GM12878 (cell line): ENCODE measurements around the gene FNDC3A. TPM values are rescaled to one million over a fixed set of nuclear protein-coding genes. Genes with fewer than 3 reads are reported as not detected.

ENCODE experiments used
- ATAC-seq: fragments of 200-7000 bp; cut with Tn5 transposase; 3 replicates; pipeline ENCODE4 v1.9.1; 2020; ENCODE audit warnings: mild to moderate bottlenecking, moderate library complexity
- BruUV-seq: library from RNA; stranded (reverse); fragments of 400-500 nt; replicated peaks from 2 replicates; lab custom pipeline; 2021; lab: Mats Ljungman, UMichigan
- CTCF ChIA-PET: fragments of 300-600 bp; sonication (Branson Sonifier 250); formaldehyde crosslinking; extraction: SDS; loops from one replicate; lab custom pipeline; 2021; ENCODE audit warnings: inconsistent platforms; lab: Yijun Ruan, JAX
- POLR2A ChIA-PET: fragments of 350-600 bp; formaldehyde crosslinking; extraction: SDS; loops from one replicate; lab custom pipeline; 2021; ENCODE audit warnings: inconsistent platforms; lab: Charles Lee
- RAD21 ChIA-PET: fragments of 300-600 bp; sonication (Branson Sonifier 250); formaldehyde crosslinking; loops from one replicate; lab custom pipeline; 2023; ENCODE audit warnings: antibody characterized with exemption; ENCODE audit not compliant: unreplicated experiment; lab: Charles Lee
- SMC1A ChIA-PET: fragments of 300-600 bp; sonication (Branson Sonifier 250); formaldehyde crosslinking; loops from one replicate; lab custom pipeline; 2023; ENCODE audit not compliant: unreplicated experiment, uncharacterized antibody; lab: Charles Lee
- DNase-seq: peaks from one replicate; pipeline ENCODE4 v3.0.0-alpha.2; 2011; ENCODE audit warnings: low read depth, low spot score
- FAIRE-seq: peaks from 3 replicates; lab custom pipeline; 2011; peaks lifted over from hg19 to GRCh38; lab: Jason Lieb, UNC
- H2AFZ ChIP-seq: 2 replicates; pipeline ENCODE4 v1.6.0; 2011; ENCODE audit warnings: low read depth, low read length, control low read depth; ENCODE audit not compliant: control insufficient read depth
- H3K27ac ChIP-seq: 2 replicates; pipeline ENCODE4 v1.5.1; 2011; ENCODE audit warnings: control low read depth; ENCODE audit not compliant: control insufficient read depth, insufficient read depth
- H3K27me3 ChIP-seq, 2 experiments: replicated peaks in 1 of 2; 2 replicates each; pipeline versions ENCODE4 v1.6.0 to v1.6.1; 2011; ENCODE audit warnings: low read length in 1 of 2; ENCODE audit not compliant: control insufficient read depth in 2 of 2, insufficient read depth in 2 of 2
- H3K36me3 ChIP-seq, 2 experiments: 2 replicates each; pipeline ENCODE4 v1.5.1; 2011; ENCODE audit warnings: low read length in 1 of 2; ENCODE audit not compliant: control insufficient read depth in 2 of 2, insufficient read depth in 2 of 2
- H3K4me1 ChIP-seq: 2 replicates; pipeline ENCODE4 v1.6.1; 2011; ENCODE audit warnings: mild to moderate bottlenecking, low read length, moderate library complexity, mixed read lengths; ENCODE audit not compliant: control insufficient read depth, insufficient read depth
- H3K4me2 ChIP-seq: 2 replicates; pipeline ENCODE4 v1.6.0; 2011; ENCODE audit warnings: control low read depth; ENCODE audit not compliant: control insufficient read depth, insufficient read depth
- H3K4me3 ChIP-seq: fragments of 200-600 bp; sonication (generic); 2 replicates; pipeline ENCODE4 v1.5.1; 2016
- H3K79me2 ChIP-seq: 2 replicates; pipeline ENCODE4 v1.6.0; 2011; ENCODE audit warnings: low read length; ENCODE audit not compliant: control insufficient read depth, insufficient read depth
- H3K9ac ChIP-seq: 2 replicates; pipeline ENCODE4 v1.8.0; 2011; ENCODE audit warnings: low read length, control low read depth, mixed read lengths; ENCODE audit not compliant: control insufficient read depth, insufficient read depth
- H3K9me3 ChIP-seq: replicated peaks from 3 replicates; pipeline ENCODE4 v1.5.1; 2011; ENCODE audit warnings: mild to moderate bottlenecking, low read length; ENCODE audit not compliant: control insufficient read depth, insufficient read depth
- H4K20me1 ChIP-seq: 2 replicates; pipeline ENCODE4 v1.6.0; 2011; ENCODE audit not compliant: control insufficient read depth, insufficient read depth
- BHLHE40 ChIP-seq, 2 experiments: fragments of 450-650 bp in 1 of 2; IDR thresholded peaks; 2 replicates each; pipeline ENCODE4 v1.6.1; 2011 to 2017; ENCODE audit warnings: low read depth in 2 of 2, borderline replicate concordance in 1 of 2, improper control_type of control experiment in 1 of 2, low read length in 1 of 2, mild to moderate bottlenecking in 1 of 2
- CBX5 ChIP-seq: sonication (generic); IDR thresholded peaks from 2 replicates; pipeline ENCODE4 v1.6.1; 2016; ENCODE audit warnings: low read depth, moderate library complexity, mild to moderate bottlenecking, inconsistent platforms
- DPF2 ChIP-seq: fragments of 450-650 bp; IDR thresholded peaks from 2 replicates; pipeline ENCODE4 v1.6.1; 2017; ENCODE audit warnings: mild to moderate bottlenecking
- ETV6 ChIP-seq, 2 experiments: fragments of 450-650 bp in 1 of 2; IDR thresholded peaks in 1 of 2; conservative IDR thresholded peaks in 1 of 2; 2 replicates each; pipeline ENCODE4 v1.6.1; 2014; ENCODE audit warnings: antibody characterized with exemption in 1 of 2, borderline replicate concordance in 1 of 2, low read depth in 1 of 2, mild to moderate bottlenecking in 1 of 2, moderate library complexity in 1 of 2
- GABPA ChIP-seq: IDR thresholded peaks from 2 replicates; pipeline ENCODE4 v1.6.1; 2014; ENCODE audit warnings: antibody characterized with exemption, low read depth, mild to moderate bottlenecking, inconsistent platforms
- IKZF1 ChIP-seq: fragments of 450-650 bp; conservative IDR thresholded peaks from 2 replicates; pipeline ENCODE4 v1.6.1; 2017; ENCODE audit warnings: antibody characterized with exemption, mild to moderate bottlenecking
- IKZF2 ChIP-seq, 2 experiments: fragments of 450-650 bp; IDR thresholded peaks; 2 replicates each; pipeline ENCODE4 v1.6.1; 2017; ENCODE audit warnings: mild to moderate bottlenecking in 2 of 2, moderate library complexity in 2 of 2
- MEF2A ChIP-seq: IDR thresholded peaks from 2 replicates; pipeline ENCODE4 v1.6.1; 2011; ENCODE audit warnings: low read depth, mild to moderate bottlenecking, low read length, moderate library complexity; ENCODE audit not compliant: insufficient read depth
- MEF2B ChIP-seq: fragments of 450-650 bp; IDR thresholded peaks from 2 replicates; pipeline ENCODE4 v1.6.1; 2018; ENCODE audit warnings: mild to moderate bottlenecking, moderate library complexity; ENCODE audit not compliant: partially characterized antibody, poor library complexity, severe bottlenecking
- MTA3 ChIP-seq: IDR thresholded peaks from 2 replicates; pipeline ENCODE4 v1.6.1; 2012; ENCODE audit warnings: low read length, inconsistent platforms, borderline replicate concordance
- MXI1 ChIP-seq: fragments of 150-350 bp; IDR thresholded peaks from 2 replicates; pipeline ENCODE4 v1.6.1; 2011; ENCODE audit warnings: low read depth, mild to moderate bottlenecking, inconsistent platforms, low read length, improper control_type of control experiment
- NFIC ChIP-seq: IDR thresholded peaks from 2 replicates; pipeline ENCODE4 v1.6.1; 2012; ENCODE audit warnings: low read depth, mild to moderate bottlenecking, inconsistent platforms, low read length, moderate library complexity
- NKRF ChIP-seq: fragments of 450-650 bp; conservative IDR thresholded peaks from 2 replicates; pipeline ENCODE4 v1.6.1; 2017; ENCODE audit warnings: mild to moderate bottlenecking, moderate library complexity
- PBX3 ChIP-seq: IDR thresholded peaks from 2 replicates; pipeline ENCODE4 v1.6.1; 2011; ENCODE audit warnings: mild to moderate bottlenecking, low read depth, low read length, moderate library complexity; ENCODE audit not compliant: insufficient replicate concordance
- RELB ChIP-seq: fragments of 450-650 bp; IDR thresholded peaks from 2 replicates; pipeline ENCODE4 v1.6.1; 2017; ENCODE audit warnings: low read depth, mild to moderate bottlenecking, moderate library complexity
- TARDBP ChIP-seq: IDR thresholded peaks from 2 replicates; pipeline ENCODE4 v1.6.1; 2016; ENCODE audit warnings: borderline replicate concordance
- TCF3 ChIP-seq: IDR thresholded peaks from 2 replicates; pipeline ENCODE4 v1.6.1; 2012; ENCODE audit warnings: low read depth, mild to moderate bottlenecking, low read length, borderline replicate concordance; ENCODE audit not compliant: insufficient read depth
- ZNF24 ChIP-seq: fragments of 450-650 bp; IDR thresholded peaks from 2 replicates; pipeline ENCODE4 v1.6.1; 2017; ENCODE audit warnings: antibody characterized with exemption, mild to moderate bottlenecking
- WGBS: methylation state at CpG from one replicate; pipeline ENCODE4 v1.1.6; 2016; ENCODE audit warnings: low lambda C conversion rate; ENCODE audit not compliant: insufficient replicate concordance, insufficient coverage; ENCODE audit errors: missing lambda C conversion rate; 5-methylcytosine and 5-hydroxymethylcytosine counted together
- in situ Hi-C: fragments of 300-500 bp; cut with MboI; formaldehyde crosslinking; loops from 9 replicates; pipeline ENCODE4 v1.14.3; 2018; ENCODE audit warnings: mixed read lengths
- intact Hi-C: fragments of 100-400 bp; cut with micrococcal nuclease; formaldehyde crosslinking; loops from one replicate; pipeline ENCODE4 v1.14.2; 2022; ENCODE audit not compliant: unreplicated experiment
- polyA plus RNA-seq, 11 experiments: library from polyadenylated mRNA; depleted of rRNA in 4 of 11; unstranded in 6 of 11; stranded (reverse) in 5 of 11; fragments of >200 nt; fragmentation: Nextera tagmentation in 4 of 11; fragmentation: Illumina TruSeq in 1 of 11; extraction: Ambion mirVana in 4 of 11; extraction: Trizol in 1 of 11; gene quantifications; 1 replicate in 1 of 11; 2 replicates in 10 of 11; pipeline versions ENCODE4 v1.2.1 to v1.2.3, GENCODE V29; 2011 to 2016; ENCODE audit warnings: inconsistent platforms in 2 of 11, missing spikeins in 2 of 11, low read depth in 1 of 11
- total RNA-seq, 4 experiments: library from RNA; depleted of rRNA in 3 of 4; stranded (reverse); fragments of >200 nt in 3 of 4; fragmentation: Illumina TruSeq in 1 of 4; extraction: Trizol in 1 of 4; gene quantifications; 2 replicates each; pipeline versions ENCODE4 v1.2.1 to v1.2.3, GENCODE V29; 2013 to 2021

Gene FNDC3A
- total and polyA plus RNA-seq, 10 of the 15 experiments (the other 5 are each of a cell fraction or from before 2014, with no cell fraction given), result 6.3 to 46.4 (median 22.8) TPM

GRCh38 chr13:48979892-48980291 lies 4.2 kb downstream of the FNDC3A start:
- H2AFZ ChIP-seq, result no peak overlapping the region
- BruUV-seq, result no TSS peak
- TF ChIP-seq TARDBP (no peak), IKZF2 (IDR thresholded peaks at IDR 0.05) (peak; percentile 81 to 88), ZNF24 (peak; percentile 54; the same call in 1 of the 2 replicates), IKZF1 (peak; percentile 68), TCF3 (no peak), BHLHE40 (IDR thresholded peaks at IDR 0.05; ENCODE audit: borderline replicate concordance in 1 of 2, low read depth in 2 of 2, low read length in 1 of 2) (peak; percentile 51 to 53; a peak in 2 of 4 replicates), NKRF (peak; percentile 48; the same call in 1 of the 2 replicates), NFIC (peak; percentile 96), CBX5 (peak; percentile 81), DPF2 (peak; percentile 71), MEF2A (peak; percentile 100), RELB (peak; percentile 40; the same call in 1 of the 2 replicates), PBX3 (no peak), MXI1 (peak; percentile 46; the same call in 1 of the 2 replicates), ETV6 (conservative IDR thresholded peaks at IDR 0.05 in 1 of 2, IDR thresholded peaks at IDR 0.05 in 1 of 2; ENCODE audit: borderline replicate concordance in 1 of 2, low read depth in 1 of 2) (peak in 1 of 2 experiments; percentile 49; a peak in 2 of 4 replicates), MEF2B (peak; percentile 98), GABPA (0 out of 2 replicates have a peak, but pooled peaks have one; percentile 27), MTA3 (peak; percentile 54; the same call in 1 of the 2 replicates)

More at GRCh38 chr13:48979892-48980291, 4.2 kb downstream of the FNDC3A start:
- intact Hi-C loops (loop anchor here (5.0 kb wide), 2 partner anchors 102 to 132 kb away; no protein-coding TSS in a partner anchor), in situ Hi-C loops (loop anchor here (10.0 kb wide), 1 partner anchor 475 kb away; no protein-coding TSS in a partner anchor)
- ATAC-seq, result peak; percentile 57
- peaks cover 85% of the 10 kb centered on the region for H3K79me2 ChIP-seq
- ChIA-PET SMC1A (interaction anchor here (0.7 to 3.8 kb wide), 13 partner anchors 9 to 166 kb away, joined by 3 to 30 read pairs (median 3); no protein-coding TSS in a partner anchor), POLR2A (interaction anchor here (0.9 to 1.3 kb wide), 2 partner anchors 14 to 131 kb away, joined by 3 to 5 read pairs; no protein-coding TSS in a partner anchor), CTCF (no interaction called here), RAD21 (interaction anchor here (0.9 to 2.1 kb wide), 4 partner anchors 14 to 160 kb away, joined by 3 to 7 read pairs (median 5); no protein-coding TSS in a partner anchor)
- peaks cover 1% of the 10 kb centered on the region; the same call in 2 of the 3 replicates for H3K9me3 ChIP-seq
- FAIRE-seq, result no peak
- peak overlapping the region; percentile 13; the same call in 1 of the 2 replicates for H3K9ac ChIP-seq
- DNase-seq, result no peak
- peak overlapping the region; percentile 83 for H3K27ac ChIP-seq
- peak overlapping the region; percentile 80 for H3K4me3 ChIP-seq
- 0% methylated on average over 2 of the region's 2 CpGs for WGBS
- H4K20me1 ChIP-seq, result no peaks in the 10 kb centered on the region
- H3K4me1 ChIP-seq, result peaks cover 6% of the 10 kb centered on the region; the same call in 1 of the 2 replicates
- H3K27me3 ChIP-seq, result no peaks in the 10 kb centered on the region
- peak overlapping the region; percentile 85 for H3K4me2 ChIP-seq
- 0 out of 4 replicates have a peak, but pooled peaks cover 0 to 2% of the 10 kb centered on the region in 2 experiments for H3K36me3 ChIP-seq
